Astrocyte (in vitro differentiated cells and primary cell): ENCODE measurements around the gene MAPK11. TPM values are rescaled to one million over a fixed set of nuclear protein-coding genes. Genes with fewer than 3 reads are reported as not detected.

Experiments used
- DNase-seq: peaks from one replicate; pipeline ENCODE4 v3.0.0-alpha.2; 2010; ENCODE audit warnings: low read depth
- FAIRE-seq: peaks from 2 replicates; lab custom pipeline; 2011; peaks lifted over from hg19 to GRCh38; lab: Jason Lieb, UNC
- H2AFZ ChIP-seq: 2 replicates; pipeline ENCODE4 v1.6.0; 2012; ENCODE audit warnings: low read depth, low read length, inconsistent platforms
- H3K27ac ChIP-seq: 2 replicates; pipeline ENCODE4 v1.5.1; 2011; ENCODE audit warnings: low read depth, low read length, inconsistent platforms
- H3K27me3 ChIP-seq: 2 replicates; pipeline ENCODE4 v1.6.0; 2011; ENCODE audit warnings: low read length, inconsistent platforms; ENCODE audit not compliant: insufficient read depth
- H3K36me3 ChIP-seq: 2 replicates; pipeline ENCODE4 v1.5.1; 2011; ENCODE audit warnings: low read length, inconsistent platforms; ENCODE audit not compliant: insufficient read depth
- H3K4me1 ChIP-seq: 2 replicates; pipeline ENCODE4 v1.5.1; 2011; ENCODE audit warnings: low read length, inconsistent platforms; ENCODE audit not compliant: insufficient read depth
- H3K4me2 ChIP-seq: 2 replicates; pipeline ENCODE4 v1.6.0; 2012; ENCODE audit warnings: low read length, inconsistent platforms
- H3K4me3 ChIP-seq: 2 replicates; pipeline ENCODE4 v1.5.1; 2011; ENCODE audit warnings: low read depth, mild to moderate bottlenecking, low read length, inconsistent platforms; ENCODE audit not compliant: insufficient read depth
- H3K79me2 ChIP-seq: 2 replicates; pipeline ENCODE4 v1.6.0; 2012; ENCODE audit warnings: mild to moderate bottlenecking, low read length, inconsistent platforms; ENCODE audit not compliant: insufficient read depth
- H3K9ac ChIP-seq: 2 replicates; pipeline ENCODE4 v1.6.0; 2012; ENCODE audit warnings: mild to moderate bottlenecking, low read length, inconsistent platforms
- H3K9me3 ChIP-seq: 2 replicates; pipeline ENCODE4 v1.5.1; 2012; ENCODE audit warnings: low read depth, mild to moderate bottlenecking, low read length, inconsistent platforms; ENCODE audit not compliant: insufficient read depth
- H4K20me1 ChIP-seq: 2 replicates; pipeline ENCODE4 v1.6.0; 2012; ENCODE audit warnings: low read length, inconsistent platforms; ENCODE audit not compliant: insufficient read depth
- H3K27ac Mint-ChIP-seq: one replicate; pipeline ENCODE4 v1.8.0; 2021; ENCODE audit warnings: mild to moderate bottlenecking, mixed read lengths; ENCODE audit not compliant: unreplicated experiment
- H3K27me3 Mint-ChIP-seq: one replicate; pipeline ENCODE4 v1.8.0; 2021; ENCODE audit warnings: low read depth, mixed read lengths; ENCODE audit not compliant: unreplicated experiment
- H3K36me3 Mint-ChIP-seq: one replicate; pipeline ENCODE4 v1.8.0; 2021; ENCODE audit warnings: low read depth, mixed read lengths; ENCODE audit not compliant: unreplicated experiment
- H3K4me1 Mint-ChIP-seq: one replicate; pipeline ENCODE4 v1.8.0; 2021; ENCODE audit warnings: low read depth, mixed read lengths; ENCODE audit not compliant: unreplicated experiment
- H3K4me3 Mint-ChIP-seq: one replicate; pipeline ENCODE4 v1.8.0; 2021; ENCODE audit warnings: mild to moderate bottlenecking, moderate library complexity, mixed read lengths; ENCODE audit not compliant: unreplicated experiment
- H3K9me3 Mint-ChIP-seq: one replicate; pipeline ENCODE4 v1.8.0; 2021; ENCODE audit warnings: mild to moderate bottlenecking, mixed read lengths; ENCODE audit not compliant: unreplicated experiment
- CTCF ChIP-seq: IDR thresholded peaks from 2 replicates; pipeline ENCODE4 v1.5.1; 2011; ENCODE audit warnings: low read depth, mild to moderate bottlenecking, inconsistent platforms, low read length, moderate library complexity; ENCODE audit not compliant: insufficient read depth
- EZH2 ChIP-seq: IDR thresholded peaks from 2 replicates; pipeline ENCODE4 v1.6.1; 2012; ENCODE audit warnings: mild to moderate bottlenecking, low read length, inconsistent platforms; ENCODE audit not compliant: insufficient read depth
- total RNA-seq: library from RNA; stranded (reverse); gene quantifications from 2 replicates; pipeline ENCODE4 v1.2.1, GENCODE V29; 2021

MAPK11 gene
- total RNA-seq, 1 donor from 2014 or later: 19.6 TPM

- Histone ChIP-seq H3K27ac (no peak overlapping the region), H2AFZ (no peak overlapping the region), H3K9me3 (no peaks in the 10 kb centered on the region), H3K9ac (no peak overlapping the region), H3K4me3 (no peak overlapping the region), H4K20me1 (peaks cover 40% of the 10 kb centered on the region), H3K36me3 (peaks cover 12% of the 10 kb centered on the region), H3K4me2 (no peak overlapping the region), H3K27me3 (no peaks in the 10 kb centered on the region), H3K4me1 (peaks cover 14% of the 10 kb centered on the region), H3K79me2 (peaks cover 12% of the 10 kb centered on the region)
- Mint-ChIP-seq H3K4me3 (no peak overlapping the region), H3K9me3 (no peaks in the 10 kb centered on the region), H3K27me3 (no peaks in the 10 kb centered on the region), H3K4me1 (peaks cover 2% of the 10 kb centered on the region), H3K27ac (no peak overlapping the region), H3K36me3 (peaks cover 2% of the 10 kb centered on the region)
- no peak for DNase-seq
- TF ChIP-seq CTCF (no peak), EZH2 (no peak)
- FAIRE-seq: no peak
These were observed 10.7 kb upstream of the MAPK11 start for GRCh38 chr22:50280708-50281383.

GRCh38 chr22:50280022-50280707 is 10.0 kb upstream of the MAPK11 start:
- H3K79me2 ChIP-seq: peaks cover 9% of the 10 kb centered on the region
- no peaks in the 10 kb centered on the region for H3K27me3 ChIP-seq
- H3K4me2 ChIP-seq: no peak overlapping the region
- TF ChIP-seq CTCF (no peak), EZH2 (no peak)
- peaks cover 2% of the 10 kb centered on the region for H3K36me3 Mint-ChIP-seq
- no peak overlapping the region for H3K9ac ChIP-seq
- peaks cover 14% of the 10 kb centered on the region for H3K4me1 ChIP-seq
- H3K27ac Mint-ChIP-seq: no peak overlapping the region
- H3K4me3 Mint-ChIP-seq: no peak overlapping the region
- peaks cover 2% of the 10 kb centered on the region for H3K4me1 Mint-ChIP-seq
- H4K20me1 ChIP-seq: peaks cover 41% of the 10 kb centered on the region
- no peak for FAIRE-seq
- no peaks in the 10 kb centered on the region for H3K9me3 Mint-ChIP-seq
- H3K27ac ChIP-seq: no peak overlapping the region
- H3K36me3 ChIP-seq: peaks cover 14% of the 10 kb centered on the region
- no peaks in the 10 kb centered on the region for H3K27me3 Mint-ChIP-seq
- no peak overlapping the region for H2AFZ ChIP-seq
- H3K9me3 ChIP-seq: no peaks in the 10 kb centered on the region
- no peak for DNase-seq
- H3K4me3 ChIP-seq: no peak overlapping the region
